Left colon (tissue), 2 donors: ENCODE measurements around the gene NLRC3. TPM values are rescaled to one million over a fixed set of nuclear protein-coding genes. Genes with fewer than 3 reads are reported as not detected.
"Not testable (repeated sequence)": the region's sequence is repeated elsewhere in the genome, so short reads cannot be mapped to it uniquely, and the experiment has no call there.

Experiments
- ATAC-seq: fragments of 200-7000 bp; cut with Tn5 transposase; one replicate; pipeline ENCODE4 v1.9.1; 2020; ENCODE audit warnings: mild to moderate bottlenecking, moderate library complexity
- DNase-seq, 2 donors: peaks; one replicate each; pipeline ENCODE4 v3.0.0-alpha.2; 2020
- intact Hi-C, 2 donors: fragments of 100-400 bp; cut with DNase I in 1 of 2; cut with micrococcal nuclease in 1 of 2; formaldehyde crosslinking; loops; one replicate each; pipeline versions ENCODE4 v1.11.2 to v1.14.0; 2022; cut with DNase I, micrococcal nuclease
- long read RNA-seq: library from polyadenylated mRNA; unstranded; transcript quantifications from one replicate; pipeline ENCODE4 v2.0.0, GENCODE V29; 2021
- total RNA-seq, 2 donors: library from RNA; stranded (reverse); fragmentation: NEBNext Ultra II Directional; extraction: Animal tissue kit (Norgen Biotek cat#: 25700); gene quantifications; one replicate each; pipeline ENCODE4 v1.2.1, GENCODE V29; 2021
- donor health status: DM: no; HTN: no; CAD: no.
- donor health status: DM: yes; HTN: yes; CAD: no.

The NLRC3 gene
- total RNA-seq, result 1 to 10 TPM; 1.3 to 1.4 TPM
- long read RNA-seq, partial matches to known transcripts, result 0 of 1 reads
- long read RNA-seq, other reads (novel, unspliced or antisense), result 1 of 1 reads

GRCh38 chr16:3577302-3577752 lies at the start of gene NLRC3:
NLRC3 (minus strand) TSS chr16:3577403; CDS start chr16:3565036, 12,367 bp downstream.
- DNase-seq, result peak in 1 of 2 donors; percentile 34
- ATAC-seq, result peak; percentile 47
- intact Hi-C loops, result no loop called here

GRCh38 chr16:3625911-3626732 lies 48.9 kb upstream of the NLRC3 start:
- intact Hi-C loops, result no loop called here
- ATAC-seq (peak; percentile 49), DNase-seq (no peak)

- DNase-seq (no peak), ATAC-seq (no peak)
- intact Hi-C loops, result no loop called here
These were observed 48.1 kb upstream of the NLRC3 start for GRCh38 chr16:3625331-3625730.

GRCh38 chr16:3623642-3624041 lies 46.4 kb upstream of the NLRC3 start:
- intact Hi-C loops, result no loop called here
- DNase-seq (no peak), ATAC-seq (no peak)

GRCh38 chr16:3618769-3619141 lies 41.6 kb upstream of the NLRC3 start:
- ATAC-seq, result no peak
- no peak for DNase-seq
- intact Hi-C loops, result no loop called here

- DNase-seq, result no peak
These were observed 35.6 kb upstream of the NLRC3 start for GRCh38 chr16:3612510-3613466.

GRCh38 chr16:3611146-3611975 lies 34.2 kb upstream of the NLRC3 start, which contains the start of gene SLX4:
SLX4 (minus strand) TSS chr16:3611606; CDS start chr16:3608964, 2,642 bp downstream.
- peak; percentile 83 to 93 for DNase-seq
- intact Hi-C loops, result no loop called here
- ATAC-seq, result peak; percentile 96

More at GRCh38 chr16:3612510-3613466, 35.6 kb upstream of the NLRC3 start:
- no peak for ATAC-seq
- intact Hi-C loops, result no loop called here

- ATAC-seq (peak; percentile 36), DNase-seq (no peak)
- intact Hi-C loops, result no loop called here
These were observed 33.5 kb upstream of the NLRC3 start for GRCh38 chr16:3610698-3611145.

- peak; percentile 14 for ATAC-seq
- DNase-seq, result no peak
These were observed 32.9 kb upstream of the NLRC3 start for GRCh38 chr16:3609895-3610697.

GRCh38 chr16:3608976-3609375 lies 31.8 kb upstream of the NLRC3 start:
- intact Hi-C loops, result not testable (repeated sequence)

More at GRCh38 chr16:3609895-3610697, 32.9 kb upstream of the NLRC3 start:
- intact Hi-C loops, result no loop called here

GRCh38 chr16:3608069-3608468 lies 30.9 kb upstream of the NLRC3 start:
- intact Hi-C loops, result no loop called here
- ATAC-seq, result no peak
- no peak for DNase-seq

More at GRCh38 chr16:3608976-3609375, 31.8 kb upstream of the NLRC3 start:
- DNase-seq, ATAC-seq: not testable (repeated sequence)

GRCh38 chr16:3607634-3608033 lies 30.4 kb upstream of the NLRC3 start:
- intact Hi-C loops, result no loop called here
- DNase-seq (no peak), ATAC-seq (no peak)

GRCh38 chr16:3607161-3607560 lies 30.0 kb upstream of the NLRC3 start:
- DNase-seq (no peak), ATAC-seq (no peak)
- intact Hi-C loops, result no loop called here

- DNase-seq (peak in 1 of 2 donors; percentile 6), ATAC-seq (no peak)
- intact Hi-C loops, result no loop called here
These were observed 29.2 kb upstream of the NLRC3 start for GRCh38 chr16:3606441-3606840.

GRCh38 chr16:3602320-3602653 lies 25.1 kb upstream of the NLRC3 start:
- intact Hi-C loops, result no loop called here
- ATAC-seq, result no peak
- DNase-seq, result no peak

GRCh38 chr16:3601614-3602319 lies 24.6 kb upstream of the NLRC3 start:
- no peak for ATAC-seq
- intact Hi-C loops, result no loop called here
- no peak for DNase-seq

- no peak for ATAC-seq
- DNase-seq, result no peak
These were observed 22.7 kb upstream of the NLRC3 start for GRCh38 chr16:3599922-3600321.

More at GRCh38 chr16:3599922-3600321, 22.7 kb upstream of the NLRC3 start:
- intact Hi-C loops, result no loop called here
